ENCODE data around the gene CLDN7. TPM values are rescaled to one million over a fixed set of nuclear protein-coding genes. Genes with fewer than 3 reads are reported as not detected.

CLDN7 gene
- total and polyA plus RNA-seq, 4 donors = 1.1 to 37.6 (median 6.6) TPM

DNA sequence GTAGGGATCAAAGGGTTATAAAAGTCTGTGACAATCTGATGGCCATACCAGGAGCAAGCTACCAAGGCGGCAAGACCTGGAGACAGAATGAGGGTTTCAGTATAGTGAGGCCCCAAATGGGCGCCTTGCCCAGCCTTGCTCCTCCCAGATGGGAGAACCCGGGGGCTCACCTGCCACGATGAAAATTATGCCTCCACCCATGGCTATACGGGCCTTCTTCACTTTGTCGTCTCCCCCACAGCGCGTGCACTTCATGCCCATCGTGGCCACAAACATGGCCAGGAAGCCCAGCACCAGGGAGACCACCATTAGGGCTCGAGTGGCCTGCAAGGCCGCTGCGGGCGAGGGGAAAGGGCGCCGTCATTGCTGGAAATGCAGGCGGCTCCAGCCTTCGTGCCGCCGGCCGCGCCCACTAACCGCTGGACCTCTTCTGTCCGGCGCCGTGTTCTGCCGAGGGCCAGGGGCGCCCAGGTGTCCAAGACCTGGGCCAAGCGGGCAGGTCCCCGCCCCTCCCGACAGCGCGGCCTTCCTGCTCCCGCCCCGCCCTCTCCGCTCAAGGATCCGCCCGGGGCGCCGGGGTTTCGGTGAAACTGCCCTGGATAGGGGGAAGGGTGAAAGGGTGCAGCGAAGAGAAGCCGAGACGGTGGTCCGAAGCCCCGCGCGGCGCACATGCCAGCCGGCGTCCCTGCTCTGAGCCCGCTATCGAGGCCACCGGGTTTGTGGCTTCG is 1.5 kb downstream of the CLDN7 start:
- no peaks in the 10 kb centered on the region for H3K9me3 ChIP-seq (ENCODE audit: control insufficient read depth, low read length)
- ATAC-seq (ENCODE audit: low FRiP score) (peak; percentile 53), DNase-seq (peak in 1 of 2 donors; percentile 65)
- H3K27me3 ChIP-seq (ENCODE audit: control insufficient read depth in 1 of 2, insufficient read depth in 2 of 2, low read length in 1 of 2) = peaks cover 0 to 3% of the 10 kb centered on the region in 2 donors
- 6 to 7% methylated on average over 45 to 54 of the region's 54 CpGs for WGBS, 2 donors
- no peak overlapping the region for H3K27ac ChIP-seq (ENCODE audit: low read depth in 1 of 2, low read length in 2 of 2)
- intact Hi-C loops (cut with DNase I) = no loop called here
- no peak overlapping the region for H3K4me3 ChIP-seq (ENCODE audit: low read length in 2 of 2)
- H3K36me3 ChIP-seq (ENCODE audit: control insufficient read depth in 1 of 2, insufficient read depth in 2 of 2, low read length in 1 of 2) = peaks cover 0 to 5% of the 10 kb centered on the region in 2 donors
- no peaks in the 10 kb centered on the region for H3K4me1 ChIP-seq (ENCODE audit: control insufficient read depth in 1 of 2, insufficient read depth in 2 of 2, low read length in 2 of 2)

DNA sequence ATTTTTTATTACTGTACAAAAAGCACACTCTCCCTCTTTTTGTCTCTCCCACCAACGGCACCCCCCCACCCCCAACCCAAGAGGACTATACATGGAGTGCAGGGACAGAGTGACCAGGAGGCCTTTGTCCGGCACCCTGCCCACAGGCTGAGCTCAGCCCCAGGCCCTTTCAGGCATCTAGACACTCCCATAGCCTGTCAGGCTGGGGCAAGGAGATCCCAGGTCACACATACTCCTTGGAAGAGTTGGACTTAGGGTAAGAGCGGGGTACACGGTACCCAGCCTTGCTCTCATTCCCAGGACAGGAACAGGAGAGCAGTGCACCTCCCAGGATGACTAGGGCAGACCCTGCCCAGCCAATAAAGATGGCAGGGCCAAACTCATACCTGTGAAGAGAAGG is 2.1 kb downstream of the CLDN7 start:
- WGBS, 2 donors = 81 to 87% methylated on average over 4 of the region's 4 CpGs
- intact Hi-C loops (cut with DNase I) = no loop called here
- H3K27me3 ChIP-seq (ENCODE audit: control insufficient read depth in 1 of 2, insufficient read depth in 2 of 2, low read length in 1 of 2) = peaks cover 0 to 3% of the 10 kb centered on the region in 2 donors
- no peaks in the 10 kb centered on the region for H3K4me1 ChIP-seq (ENCODE audit: control insufficient read depth in 1 of 2, insufficient read depth in 2 of 2, low read length in 2 of 2)
- no peak overlapping the region for H3K4me3 ChIP-seq (ENCODE audit: low read length in 2 of 2)
- DNase-seq (no peak), ATAC-seq (ENCODE audit: low FRiP score) (no peak)
- H3K27ac ChIP-seq (ENCODE audit: low read depth in 1 of 2, low read length in 2 of 2) = no peak overlapping the region
- peaks cover 0 to 5% of the 10 kb centered on the region in 2 donors for H3K36me3 ChIP-seq (ENCODE audit: control insufficient read depth in 1 of 2, insufficient read depth in 2 of 2, low read length in 1 of 2)
- no peaks in the 10 kb centered on the region for H3K9me3 ChIP-seq (ENCODE audit: control insufficient read depth, low read length)

DNA sequence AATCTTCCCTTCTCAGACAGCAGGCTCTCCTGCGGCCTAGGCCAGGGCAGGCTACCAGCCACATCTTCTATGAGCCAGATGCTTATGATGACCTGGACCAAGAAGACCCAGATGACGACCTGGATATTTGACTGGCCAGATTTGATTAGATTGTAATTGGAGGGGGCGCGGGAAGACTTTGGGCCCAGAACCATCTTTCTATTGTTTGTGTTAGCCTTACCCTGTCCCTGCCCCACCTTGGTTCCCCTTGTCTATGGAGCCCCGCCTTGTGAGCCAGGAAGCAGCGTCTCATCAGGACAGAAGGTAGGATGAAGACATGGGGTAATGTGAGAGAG is 2.8 kb downstream of the CLDN7 start:
- Histone ChIP-seq H3K9me3 (ENCODE audit: control insufficient read depth, low read length) (no peaks in the 10 kb centered on the region), H3K4me3 (ENCODE audit: low read length in 2 of 2) (no peak overlapping the region), H3K4me1 (ENCODE audit: control insufficient read depth in 1 of 2, insufficient read depth in 2 of 2, low read length in 2 of 2) (no peaks in the 10 kb centered on the region), H3K36me3 (ENCODE audit: control insufficient read depth in 1 of 2, insufficient read depth in 2 of 2, low read length in 1 of 2) (peaks cover 0 to 6% of the 10 kb centered on the region in 2 donors), H3K27me3 (ENCODE audit: control insufficient read depth in 1 of 2, insufficient read depth in 2 of 2, low read length in 1 of 2) (peaks cover 0 to 3% of the 10 kb centered on the region in 2 donors), H3K27ac (ENCODE audit: low read depth in 1 of 2, low read length in 2 of 2) (no peak overlapping the region)
- intact Hi-C loops (cut with DNase I) = no loop called here
- DNase-seq (no peak), ATAC-seq (ENCODE audit: low FRiP score) (no peak)
- 94 to 97% methylated on average over 6 of the region's 6 CpGs for WGBS, 2 donors

GRCh38 chr17:7258731-7259554 is 3.3 kb downstream of the CLDN7 start:
- H3K9me3 ChIP-seq (ENCODE audit: control insufficient read depth, low read length) = no peaks in the 10 kb centered on the region
- H3K4me3 ChIP-seq (ENCODE audit: low read length in 2 of 2) = no peak overlapping the region
- peak in 1 of 2 donors; percentile 53 for DNase-seq
- H3K27ac ChIP-seq (ENCODE audit: low read depth in 1 of 2, low read length in 2 of 2) = no peak overlapping the region
- intact Hi-C loops (cut with DNase I) = no loop called here
- no peak for ATAC-seq (ENCODE audit: low FRiP score)
- H3K27me3 ChIP-seq (ENCODE audit: control insufficient read depth in 1 of 2, insufficient read depth in 2 of 2, low read length in 1 of 2) = peaks cover 0 to 3% of the 10 kb centered on the region in 2 donors
- H3K36me3 ChIP-seq (ENCODE audit: control insufficient read depth in 1 of 2, insufficient read depth in 2 of 2, low read length in 1 of 2) = peaks cover 0 to 8% of the 10 kb centered on the region in 2 donors
- 83 to 85% methylated on average over 7 of the region's 7 CpGs for WGBS, 2 donors
- no peaks in the 10 kb centered on the region for H3K4me1 ChIP-seq (ENCODE audit: control insufficient read depth in 1 of 2, insufficient read depth in 2 of 2, low read length in 2 of 2)

- no peak overlapping the region for H3K4me3 ChIP-seq (ENCODE audit: low read length in 2 of 2)
- H3K4me1 ChIP-seq (ENCODE audit: control insufficient read depth in 1 of 2, insufficient read depth in 2 of 2, low read length in 2 of 2) = no peaks in the 10 kb centered on the region
- no peaks in the 10 kb centered on the region for H3K9me3 ChIP-seq (ENCODE audit: control insufficient read depth, low read length)
- H3K27ac ChIP-seq (ENCODE audit: low read depth in 1 of 2, low read length in 2 of 2) = no peak overlapping the region
- H3K36me3 ChIP-seq (ENCODE audit: control insufficient read depth in 1 of 2, insufficient read depth in 2 of 2, low read length in 1 of 2) = peaks cover 0 to 8% of the 10 kb centered on the region in 2 donors
- H3K27me3 ChIP-seq (ENCODE audit: control insufficient read depth in 1 of 2, insufficient read depth in 2 of 2, low read length in 1 of 2) = no peaks in the 10 kb centered on the region
- ATAC-seq (ENCODE audit: low FRiP score) (no peak), DNase-seq (no peak)
- 88 to 91% methylated on average over 8 of the region's 8 CpGs for WGBS, 2 donors
- intact Hi-C loops (cut with DNase I) = no loop called here
Observed at GRCh38 chr17:7256766-7257456, 5.4 kb downstream of the CLDN7 start.

GRCh38 chr17:7254511-7254910 is 7.8 kb downstream of the CLDN7 start:
- 92 to 95% methylated on average over 4 of the region's 4 CpGs for WGBS, 2 donors
- ATAC-seq (ENCODE audit: low FRiP score) = no peak
- Histone ChIP-seq H3K4me3 (ENCODE audit: low read length in 2 of 2) (no peak overlapping the region), H3K27me3 (ENCODE audit: control insufficient read depth in 1 of 2, insufficient read depth in 2 of 2, low read length in 1 of 2) (no peaks in the 10 kb centered on the region), H3K4me1 (ENCODE audit: control insufficient read depth in 1 of 2, insufficient read depth in 2 of 2, low read length in 2 of 2) (no peaks in the 10 kb centered on the region), H3K27ac (ENCODE audit: low read depth in 1 of 2, low read length in 2 of 2) (no peak overlapping the region), H3K9me3 (ENCODE audit: control insufficient read depth, low read length) (no peaks in the 10 kb centered on the region), H3K36me3 (ENCODE audit: control insufficient read depth in 1 of 2, insufficient read depth in 2 of 2, low read length in 1 of 2) (peaks cover 0 to 8% of the 10 kb centered on the region in 2 donors)
- no peak for DNase-seq
- intact Hi-C loops (cut with DNase I) = loop anchor here in 1 of 2 donors (5.0 kb wide), 1 partner anchor 43 kb away; no protein-coding TSS in a partner anchor

- WGBS, 2 donors = 67 to 81% methylated on average over 5 of the region's 5 CpGs
- Histone ChIP-seq H3K9me3 (ENCODE audit: control insufficient read depth, low read length) (no peaks in the 10 kb centered on the region), H3K4me3 (ENCODE audit: low read length in 2 of 2) (peak overlapping the region in 1 of 2 donors; percentile 43), H3K4me1 (ENCODE audit: control insufficient read depth in 1 of 2, insufficient read depth in 2 of 2, low read length in 2 of 2) (peaks cover 0 to 2% of the 10 kb centered on the region in 2 donors), H3K27me3 (ENCODE audit: control insufficient read depth in 1 of 2, insufficient read depth in 2 of 2, low read length in 1 of 2) (no peaks in the 10 kb centered on the region), H3K27ac (ENCODE audit: low read depth in 1 of 2, low read length in 2 of 2) (no peak overlapping the region), H3K36me3 (ENCODE audit: control insufficient read depth in 1 of 2, insufficient read depth in 2 of 2, low read length in 1 of 2) (peaks cover 0 to 6% of the 10 kb centered on the region in 2 donors)
- DNase-seq (no peak), ATAC-seq (ENCODE audit: low FRiP score) (no peak)
- intact Hi-C loops (cut with DNase I) = loop anchor here in 1 of 2 donors (5.0 kb wide), 1 partner anchor 44 kb away; no protein-coding TSS in a partner anchor
Observed at GRCh38 chr17:7253082-7253481, 9.2 kb downstream of the CLDN7 start.

GRCh38 chr17:7252176-7253043 is 9.9 kb downstream of the CLDN7 start, which contains the start of gene ELP5:
ELP5 (plus strand) TSS chr17:7252215; CDS start chr17:7252551, 336 bp downstream.
- no peaks in the 10 kb centered on the region for H3K27me3 ChIP-seq (ENCODE audit: control insufficient read depth in 1 of 2, insufficient read depth in 2 of 2, low read length in 1 of 2)
- H3K9me3 ChIP-seq (ENCODE audit: control insufficient read depth, low read length) = no peaks in the 10 kb centered on the region
- H3K4me3 ChIP-seq (ENCODE audit: low read length in 2 of 2) = peak within 1 kb of the TSS; percentile 98 to 99
- intact Hi-C loops (cut with DNase I) = loop anchor here in 1 of 2 donors (1.0 to 5.0 kb wide), 2 partner anchors 38 to 45 kb away; no protein-coding TSS in a partner anchor
- peak within 1 kb of the TSS; percentile 71 to 94 for H3K27ac ChIP-seq (ENCODE audit: low read depth in 1 of 2, low read length in 2 of 2)
- H3K36me3 ChIP-seq (ENCODE audit: control insufficient read depth in 1 of 2, insufficient read depth in 2 of 2, low read length in 1 of 2) = peaks cover 0 to 6% of the 10 kb centered on the region in 2 donors
- 1 to 2% methylated on average over 54 to 55 of the region's 55 CpGs for WGBS, 2 donors
- DNase-seq (peak; percentile 97 to 99), ATAC-seq (ENCODE audit: low FRiP score) (peak; percentile 92)
- H3K4me1 ChIP-seq (ENCODE audit: control insufficient read depth in 1 of 2, insufficient read depth in 2 of 2, low read length in 2 of 2) = peaks cover 0 to 2% of the 10 kb centered on the region in 2 donors
